GM23338 (cell line): ENCODE data around the gene FYN.

Experiments
- POLR2AphosphoS5 ChIP-seq: IDR thresholded peaks from 2 replicates; pipeline ENCODE4 v1.6.1; 2016; ENCODE audit warnings: antibody characterized with exemption, low read depth
- ZNF114 ChIP-seq: fragments of 250-450 bp; sonication (Bioruptor Pico); IDR thresholded peaks from 2 replicates; pipeline ENCODE4 v1.5.0; 2020; ENCODE audit warnings: mild to moderate bottlenecking, moderate library complexity
- ZNF331 ChIP-seq: fragments of 250-450 bp; sonication (Bioruptor Pico); IDR thresholded peaks from 2 replicates; pipeline ENCODE4 v1.5.0; 2020; ENCODE audit warnings: low read depth, mild to moderate bottlenecking, moderate library complexity
- TF ChIP-seq, protein P1 (sequence below), 2 experiments: fragments of 200-600 bp in 1 of 2; sonication (generic) in 1 of 2; conservative IDR thresholded peaks; 2 replicates each; pipeline versions ENCODE4 v1.5.1 to v1.6.1; 2016 to 2017; ENCODE audit warnings: antibody characterized with exemption in 2 of 2, low read depth in 2 of 2, mild to moderate bottlenecking in 2 of 2, moderate library complexity in 1 of 2
- TF ChIP-seq, protein P2 (sequence below): IDR thresholded peaks from one replicate; pipeline ENCODE4 v1.6.1; 2018; ENCODE audit warnings: antibody characterized with exemption; ENCODE audit not compliant: unreplicated experiment

DNA sequence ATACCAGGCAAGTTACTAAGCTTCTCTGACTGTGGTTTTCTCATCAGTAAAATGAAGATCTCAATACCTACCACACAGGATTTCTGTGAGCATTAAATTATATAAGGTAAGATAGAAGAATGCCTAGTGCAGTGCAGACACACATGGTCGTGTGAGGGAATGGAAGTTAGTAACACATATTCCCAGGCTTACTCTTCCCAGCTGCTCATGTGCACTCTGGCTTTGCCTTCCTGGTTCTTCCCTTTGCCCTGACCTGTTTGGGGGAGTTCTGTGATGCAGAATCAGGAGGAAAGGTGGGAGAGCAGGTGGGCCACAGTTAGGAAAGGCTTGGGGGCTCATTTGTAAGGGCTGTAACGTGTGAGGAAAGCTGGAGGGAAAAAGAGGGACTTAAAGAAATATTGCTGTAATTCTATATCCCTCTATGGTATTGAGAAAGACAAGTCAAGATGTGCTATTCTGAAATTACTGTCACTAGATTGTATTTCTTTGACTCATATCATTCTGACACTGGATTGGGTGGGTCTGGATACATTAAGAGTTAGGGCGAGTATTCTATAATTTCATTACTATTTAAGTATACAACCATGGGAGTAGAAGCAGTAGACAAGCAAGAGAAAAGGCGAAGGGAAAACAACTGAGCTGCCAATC lies 47.7 kb downstream of the FYN start:
- TF ChIP-seq, protein P1, sequence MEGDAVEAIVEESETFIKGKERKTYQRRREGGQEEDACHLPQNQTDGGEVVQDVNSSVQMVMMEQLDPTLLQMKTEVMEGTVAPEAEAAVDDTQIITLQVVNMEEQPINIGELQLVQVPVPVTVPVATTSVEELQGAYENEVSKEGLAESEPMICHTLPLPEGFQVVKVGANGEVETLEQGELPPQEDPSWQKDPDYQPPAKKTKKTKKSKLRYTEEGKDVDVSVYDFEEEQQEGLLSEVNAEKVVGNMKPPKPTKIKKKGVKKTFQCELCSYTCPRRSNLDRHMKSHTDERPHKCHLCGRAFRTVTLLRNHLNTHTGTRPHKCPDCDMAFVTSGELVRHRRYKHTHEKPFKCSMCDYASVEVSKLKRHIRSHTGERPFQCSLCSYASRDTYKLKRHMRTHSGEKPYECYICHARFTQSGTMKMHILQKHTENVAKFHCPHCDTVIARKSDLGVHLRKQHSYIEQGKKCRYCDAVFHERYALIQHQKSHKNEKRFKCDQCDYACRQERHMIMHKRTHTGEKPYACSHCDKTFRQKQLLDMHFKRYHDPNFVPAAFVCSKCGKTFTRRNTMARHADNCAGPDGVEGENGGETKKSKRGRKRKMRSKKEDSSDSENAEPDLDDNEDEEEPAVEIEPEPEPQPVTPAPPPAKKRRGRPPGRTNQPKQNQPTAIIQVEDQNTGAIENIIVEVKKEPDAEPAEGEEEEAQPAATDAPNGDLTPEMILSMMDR (conservative IDR thresholded peaks at IDR 0.05; ENCODE audit: low read depth in 2 of 2) = no peak
- no peak for TF ChIP-seq POLR2AphosphoS5
- TF ChIP-seq, protein P2, sequence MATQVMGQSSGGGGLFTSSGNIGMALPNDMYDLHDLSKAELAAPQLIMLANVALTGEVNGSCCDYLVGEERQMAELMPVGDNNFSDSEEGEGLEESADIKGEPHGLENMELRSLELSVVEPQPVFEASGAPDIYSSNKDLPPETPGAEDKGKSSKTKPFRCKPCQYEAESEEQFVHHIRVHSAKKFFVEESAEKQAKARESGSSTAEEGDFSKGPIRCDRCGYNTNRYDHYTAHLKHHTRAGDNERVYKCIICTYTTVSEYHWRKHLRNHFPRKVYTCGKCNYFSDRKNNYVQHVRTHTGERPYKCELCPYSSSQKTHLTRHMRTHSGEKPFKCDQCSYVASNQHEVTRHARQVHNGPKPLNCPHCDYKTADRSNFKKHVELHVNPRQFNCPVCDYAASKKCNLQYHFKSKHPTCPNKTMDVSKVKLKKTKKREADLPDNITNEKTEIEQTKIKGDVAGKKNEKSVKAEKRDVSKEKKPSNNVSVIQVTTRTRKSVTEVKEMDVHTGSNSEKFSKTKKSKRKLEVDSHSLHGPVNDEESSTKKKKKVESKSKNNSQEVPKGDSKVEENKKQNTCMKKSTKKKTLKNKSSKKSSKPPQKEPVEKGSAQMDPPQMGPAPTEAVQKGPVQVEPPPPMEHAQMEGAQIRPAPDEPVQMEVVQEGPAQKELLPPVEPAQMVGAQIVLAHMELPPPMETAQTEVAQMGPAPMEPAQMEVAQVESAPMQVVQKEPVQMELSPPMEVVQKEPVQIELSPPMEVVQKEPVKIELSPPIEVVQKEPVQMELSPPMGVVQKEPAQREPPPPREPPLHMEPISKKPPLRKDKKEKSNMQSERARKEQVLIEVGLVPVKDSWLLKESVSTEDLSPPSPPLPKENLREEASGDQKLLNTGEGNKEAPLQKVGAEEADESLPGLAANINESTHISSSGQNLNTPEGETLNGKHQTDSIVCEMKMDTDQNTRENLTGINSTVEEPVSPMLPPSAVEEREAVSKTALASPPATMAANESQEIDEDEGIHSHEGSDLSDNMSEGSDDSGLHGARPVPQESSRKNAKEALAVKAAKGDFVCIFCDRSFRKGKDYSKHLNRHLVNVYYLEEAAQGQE = no peak
- TF ChIP-seq ZNF331 (CRISPR knock-in tag) = no peak
- TF ChIP-seq ZNF114 (CRISPR knock-in tag) = no peak
